CD4-positive, alpha-beta T cell treated with Interleukin-15 for 4 hours (primary cell): ENCODE data around the gene SV2C.
A peak's percentile ranks its signal among the peaks of the same experiment; 100 is the strongest.
"Not testable (repeated sequence)": the region's sequence is repeated elsewhere in the genome, so short reads cannot be mapped to it uniquely, and the experiment has no call there.

Source experiments
- DNase-seq: peaks from one replicate; pipeline ENCODE4 v3.0.0-alpha.2; 2020; ENCODE audit warnings: low spot score

SV2C gene

GRCh38 chr5:76345582-76345981 lies 262.4 kb downstream of the SV2C start:
- DNase-seq: no peak

DNA sequence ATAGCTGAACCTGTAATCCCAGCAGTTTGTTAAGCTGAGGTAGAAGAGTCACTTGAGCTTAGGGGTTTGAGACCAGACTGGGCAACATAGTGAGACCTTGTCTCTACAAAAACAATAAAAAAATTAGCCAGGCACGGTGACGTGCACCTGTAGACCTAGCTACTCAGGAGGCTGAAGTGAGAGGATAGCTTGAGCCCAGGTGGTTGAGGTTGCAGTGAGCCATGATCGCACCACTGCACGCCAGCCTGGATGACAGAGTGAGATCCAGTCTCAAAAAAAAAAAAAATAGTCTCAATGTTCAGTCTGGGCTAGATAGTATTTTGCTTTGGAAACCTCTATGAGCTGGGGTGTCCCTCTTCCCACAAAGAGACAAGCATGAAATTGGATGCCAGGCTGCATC lies 268.0 kb downstream of the SV2C start:
- no peak for DNase-seq

GRCh38 chr5:76351577-76351976 lies 268.4 kb downstream of the SV2C start:
- no peak for DNase-seq

GRCh38 chr5:76356887-76357286 lies 273.7 kb downstream of the SV2C start:
- no peak for DNase-seq

GRCh38 chr5:76363352-76364225 lies 280.4 kb downstream of the SV2C start:
- no peak for DNase-seq

- DNase-seq: no peak
Measured at GRCh38 chr5:76364226-76364589, 281.0 kb downstream of the SV2C start.

- DNase-seq: no peak
Measured at GRCh38 chr5:76365561-76365960, 282.4 kb downstream of the SV2C start.

GRCh38 chr5:76366596-76366995 lies 283.4 kb downstream of the SV2C start:
- DNase-seq: no peak

DNA sequence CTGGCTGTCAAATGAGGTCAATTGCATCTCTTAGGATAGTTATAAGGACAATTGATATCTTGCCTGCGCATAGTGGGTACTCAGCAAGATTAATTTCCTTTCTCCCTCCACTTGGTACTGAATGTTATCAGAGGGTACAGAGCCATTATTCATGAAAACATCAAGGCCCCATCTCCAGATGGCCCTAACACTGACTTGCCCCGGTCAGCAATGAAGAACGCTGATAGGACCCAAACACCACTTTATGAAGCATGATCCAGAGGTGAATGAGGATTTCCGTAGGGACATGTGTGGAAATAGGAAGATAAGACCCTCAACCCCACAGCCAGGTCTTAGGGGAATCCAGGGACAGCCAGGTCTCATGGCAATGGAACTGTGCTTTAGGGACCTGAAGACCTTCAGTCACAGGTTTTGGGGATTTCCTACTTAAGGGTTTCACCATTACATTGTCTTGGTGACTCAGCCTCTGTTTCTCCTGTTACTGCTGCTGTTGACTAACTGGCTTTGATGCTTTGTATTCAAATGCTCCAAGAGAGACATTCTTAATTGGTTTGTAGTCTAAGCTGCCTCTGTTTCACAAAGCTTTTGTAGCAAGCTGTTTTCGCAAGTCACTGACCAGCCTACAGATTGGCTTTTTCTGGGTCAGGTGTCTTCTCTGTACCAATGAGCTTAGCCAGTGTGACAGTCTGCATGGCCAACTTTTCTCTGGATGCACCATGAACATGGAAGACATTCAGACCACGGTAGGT lies 284.6 kb downstream of the SV2C start:
- DNase-seq: peak; percentile 29

DNA sequence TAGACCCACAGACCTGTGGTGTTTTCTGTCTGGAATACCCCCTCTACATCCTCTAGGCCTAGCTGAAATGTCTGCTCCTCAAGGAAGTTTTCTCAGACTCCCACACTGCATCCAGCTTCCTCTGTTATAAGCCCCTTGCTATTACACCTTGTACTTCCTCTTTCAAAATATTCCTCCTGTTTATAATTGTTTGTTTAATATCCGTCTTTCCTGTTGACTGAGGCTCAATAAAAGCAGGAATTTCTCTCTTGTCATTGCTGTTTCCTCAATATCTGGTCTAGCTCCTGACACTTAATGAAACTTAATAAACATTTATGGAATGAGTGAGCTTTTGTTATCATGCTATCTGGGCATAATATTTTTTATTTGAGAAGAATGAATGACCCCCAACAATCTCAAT lies 285.8 kb downstream of the SV2C start:
- no peak for DNase-seq

- DNase-seq: not testable (repeated sequence)
Measured at GRCh38 chr5:76369668-76370067, 286.5 kb downstream of the SV2C start.

DNA sequence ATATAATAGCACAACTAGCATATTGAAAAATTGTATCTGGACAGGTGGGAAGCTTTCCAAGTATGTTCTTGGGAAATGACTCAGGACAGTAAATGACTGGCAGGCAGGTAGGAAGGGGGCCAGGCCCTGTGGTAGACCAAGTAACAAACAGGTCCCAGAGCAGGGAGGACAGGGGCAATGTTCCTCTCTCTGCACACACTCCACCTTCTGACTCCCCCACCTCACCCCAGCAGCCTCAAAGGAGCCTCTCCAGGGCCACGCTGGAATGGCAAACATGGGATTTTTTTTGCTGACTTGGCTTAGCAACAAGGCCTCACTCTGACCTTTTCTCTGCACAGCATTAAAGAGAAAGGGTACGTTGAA lies 288.8 kb downstream of the SV2C start:
- DNase-seq: no peak

DNA sequence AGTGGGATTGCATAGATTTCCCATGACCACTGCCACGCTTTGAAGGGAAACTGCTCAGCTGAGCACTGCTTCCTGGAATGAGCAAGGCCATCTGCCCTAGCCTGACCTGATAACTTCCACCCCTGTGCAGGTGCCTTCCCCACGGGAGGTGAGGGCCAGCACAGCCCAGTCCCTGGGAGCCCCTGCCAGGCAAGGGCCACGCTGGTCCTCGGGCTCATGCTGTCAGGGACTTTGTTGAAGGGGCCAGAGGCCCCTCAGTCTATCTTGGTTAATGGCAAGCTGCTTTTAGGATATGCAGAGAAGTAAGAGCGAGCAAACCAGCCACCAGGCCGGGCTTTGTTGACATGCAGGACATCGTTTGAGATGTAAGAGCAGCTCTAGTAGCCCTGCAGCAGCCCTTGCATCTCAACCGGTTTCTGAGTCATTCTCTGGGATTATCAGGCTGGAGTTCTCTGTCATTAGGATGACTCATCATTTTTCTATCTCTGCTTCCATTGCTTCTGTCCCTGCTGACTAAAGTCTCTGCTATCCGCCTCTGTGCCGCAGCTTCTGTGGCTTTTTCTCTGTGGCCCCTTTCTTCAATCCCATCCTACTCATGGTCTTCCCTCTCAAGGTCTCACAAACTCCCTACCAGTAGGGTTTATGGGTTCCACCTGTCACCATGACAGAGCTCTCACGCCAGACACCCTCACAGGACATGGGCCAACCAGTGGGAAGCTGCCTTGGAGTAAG lies 289.3 kb downstream of the SV2C start:
- no peak for DNase-seq

GRCh38 chr5:76376148-76376865 lies 293.1 kb downstream of the SV2C start:
- no peak for DNase-seq

DNA sequence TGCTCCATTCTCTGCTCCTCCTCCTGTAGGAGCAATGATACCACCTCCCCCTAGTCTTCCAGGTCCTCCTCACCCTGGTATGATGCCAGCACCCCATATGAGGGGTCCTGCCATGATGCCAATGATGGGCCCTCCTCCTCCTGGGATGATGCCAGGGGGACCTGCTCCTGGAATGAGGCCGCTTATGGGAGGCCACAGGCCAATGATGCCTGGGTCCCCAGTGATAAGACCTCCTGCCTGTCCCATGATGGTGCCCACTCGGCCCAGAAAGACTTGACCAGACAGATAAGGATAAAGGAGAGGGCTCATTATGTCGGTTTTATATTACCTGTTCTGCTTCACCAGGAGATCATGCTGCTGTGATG lies 293.7 kb downstream of the SV2C start:
- DNase-seq: no peak

GRCh38 chr5:76378355-76378754 lies 295.2 kb downstream of the SV2C start:
- no peak for DNase-seq

GRCh38 chr5:76379316-76379715 lies 296.1 kb downstream of the SV2C start:
- no peak for DNase-seq

DNA sequence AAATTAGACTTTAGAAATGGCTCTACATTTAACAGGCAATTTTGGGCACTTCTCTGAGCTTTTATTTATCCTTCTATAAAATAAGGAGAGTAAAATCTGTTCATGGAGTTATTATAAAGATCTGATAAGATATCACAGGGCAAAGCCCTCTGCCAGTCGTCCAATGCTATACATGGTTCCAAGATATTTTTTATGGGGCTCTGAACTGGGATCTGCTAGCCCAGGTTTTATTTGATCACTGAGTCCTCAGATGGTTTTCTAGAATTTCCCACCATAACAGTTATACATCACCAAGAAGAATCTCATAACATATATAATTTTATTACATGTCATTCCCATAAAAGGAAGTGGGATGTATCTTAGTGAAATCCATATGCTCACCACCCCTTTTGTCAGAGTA lies 296.7 kb downstream of the SV2C start:
- DNase-seq: no peak

DNA sequence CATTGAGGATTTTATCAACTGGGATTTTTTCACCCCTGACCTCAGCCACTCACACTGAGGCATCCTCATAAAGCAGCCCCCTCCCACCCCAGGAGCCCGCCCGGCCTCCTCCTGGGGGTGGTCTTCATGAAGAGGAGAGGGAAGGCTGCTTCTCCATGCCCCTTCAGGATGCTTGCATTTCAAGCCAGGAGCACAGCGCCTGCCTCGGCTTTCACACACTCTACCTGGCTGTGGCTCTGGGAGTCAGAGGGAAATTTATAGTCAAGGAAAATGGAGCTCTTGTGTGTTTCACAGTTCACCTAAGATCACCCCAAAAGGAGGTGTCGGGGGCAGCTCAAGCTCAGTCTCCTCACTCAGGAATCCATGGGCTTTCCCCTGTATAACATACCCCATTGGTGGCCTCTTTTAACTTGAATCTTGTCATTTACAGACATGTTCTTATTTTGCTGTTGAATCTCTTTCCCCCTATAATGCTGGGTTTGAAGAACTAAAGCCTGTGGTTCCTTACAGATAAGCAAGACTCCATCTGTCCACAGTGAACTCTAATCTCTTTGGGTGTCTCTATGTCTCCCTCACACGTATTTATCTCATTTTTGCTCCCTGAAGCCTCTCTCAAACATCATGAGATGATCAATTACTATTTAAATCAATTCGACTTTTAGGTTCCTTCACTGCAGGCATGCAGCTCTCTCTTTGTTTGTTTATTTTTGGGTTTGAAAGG lies 297.3 kb downstream of the SV2C start:
- no peak for DNase-seq

DNA sequence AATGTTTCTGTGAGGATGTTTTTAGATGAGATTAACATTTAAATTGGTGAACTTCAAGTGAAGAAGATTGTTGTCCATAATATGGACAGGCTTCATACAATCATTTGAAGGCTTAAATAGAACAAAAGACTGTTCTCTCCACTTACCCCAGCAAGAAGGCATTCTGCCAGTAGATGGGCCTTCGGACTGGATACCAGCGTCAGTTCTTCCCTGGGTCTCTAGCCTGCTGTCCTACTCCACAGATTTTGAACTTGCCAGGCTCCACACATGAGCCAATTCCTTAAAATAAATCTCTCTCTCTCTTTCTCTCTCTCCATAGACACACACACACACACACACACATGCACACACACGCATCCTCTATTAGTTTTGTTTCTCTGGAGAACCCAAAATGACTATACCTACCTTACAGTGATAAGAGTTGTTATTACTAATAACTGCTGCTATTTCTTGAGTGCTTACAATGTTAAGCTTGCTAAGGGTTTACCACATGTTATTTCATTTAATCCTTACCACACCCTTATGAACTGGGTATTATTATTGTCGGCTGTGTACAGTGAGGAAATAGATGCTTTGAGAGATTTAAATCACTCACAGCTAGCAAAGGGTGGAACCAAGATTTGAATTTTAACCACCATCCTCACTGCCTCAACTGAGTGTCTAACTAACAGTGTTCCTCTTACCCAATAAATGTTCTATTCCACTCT lies 300.1 kb downstream of the SV2C start:
- no peak for DNase-seq

DNA sequence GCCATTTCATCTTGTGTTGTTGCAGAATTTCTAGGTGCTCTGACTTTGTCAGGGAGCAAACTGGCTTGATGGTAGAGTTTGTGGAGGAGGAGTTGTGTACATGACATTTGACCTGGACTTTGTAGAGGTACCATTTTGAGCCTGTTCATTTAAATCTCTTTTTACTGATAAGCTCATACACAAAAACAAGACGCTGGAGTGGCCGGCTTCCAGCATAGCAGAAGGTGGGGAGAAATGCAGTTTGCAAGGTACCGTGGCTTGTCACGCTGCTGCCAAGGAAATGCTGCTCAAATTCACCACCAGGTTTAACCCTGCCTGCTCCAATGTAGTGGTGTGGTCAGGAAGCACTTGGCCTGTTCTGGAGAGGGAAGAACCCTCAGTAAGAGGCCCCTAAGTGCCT lies 301.0 kb downstream of the SV2C start:
- DNase-seq: no peak
